K562 (cell line): ENCODE data around the gene DLK2. TPM values are rescaled to one million over a fixed set of nuclear protein-coding genes. Genes with fewer than 3 reads are reported as not detected.

Experiments used
- CBX1 ChIP-seq: sonication (generic); IDR thresholded peaks from 2 replicates; pipeline ENCODE4 v1.6.1; 2016; ENCODE audit warnings: antibody characterized with exemption, low read depth, mild to moderate bottlenecking
- CREM ChIP-seq: IDR thresholded peaks from 2 replicates; pipeline ENCODE4 v1.6.1; 2014; ENCODE audit warnings: antibody characterized with exemption, low read depth
- POLR2AphosphoS2 ChIP-seq: IDR thresholded peaks from 2 replicates; pipeline ENCODE4 v1.6.1; 2012; ENCODE audit warnings: low read length, improper control_type of control experiment
- polyA plus RNA-seq, 8 experiments: library from polyadenylated mRNA; depleted of rRNA in 4 of 8; stranded (reverse) in 5 of 8; unstranded in 3 of 8; fragments of >200 nt; fragmentation: Nextera tagmentation in 2 of 8; fragmentation: Illumina TruSeq in 1 of 8; extraction: Ambion mirVana in 2 of 8; extraction: Trizol in 1 of 8; gene quantifications; 2 replicates each; pipeline versions ENCODE4 v1.2.1 to v1.2.3, GENCODE V29; 2011 to 2014; ENCODE audit warnings: inconsistent platforms in 1 of 8, missing spikeins in 1 of 8
- total RNA-seq, 7 experiments: library from RNA; depleted of rRNA in 6 of 7; stranded (reverse); fragments of >200 nt in 6 of 7; fragmentation: Illumina TruSeq in 2 of 7; extraction: Trizol in 2 of 7; gene quantifications; 2 replicates each; pipeline versions ENCODE4 v1.2.1 to v1.2.3, GENCODE V29; 2011 to 2021; ENCODE audit warnings: low replicate concordance in 1 of 7
- TF ChIP-seq, protein P1 (sequence below), 2 experiments: fragments of 450-650 bp in 1 of 2; sonication (generic) in 1 of 2; formaldehyde crosslinking in 1 of 2; IDR thresholded peaks; 2 replicates each; pipeline versions ENCODE4 v1.7.1 to v1.9.0; 2016 to 2022; ENCODE audit warnings: inconsistent platforms in 1 of 2, mild to moderate bottlenecking in 1 of 2, missing genetic modification reagents in 1 of 2
- TF ChIP-seq, protein P2 (sequence below): sonication (generic); formaldehyde crosslinking; IDR thresholded peaks from 2 replicates; pipeline ENCODE4 v1.8.1; 2023; ENCODE audit warnings: missing genetic modification reagents, mild to moderate bottlenecking, borderline replicate concordance

The DLK2 gene
- total and polyA plus RNA-seq, 9 of the 15 experiments (the other 6 are each of a cell fraction or from before 2014, with no cell fraction given) = 0.11 to 0.53 (median 0.29) TPM; not detected in 3

DNA sequence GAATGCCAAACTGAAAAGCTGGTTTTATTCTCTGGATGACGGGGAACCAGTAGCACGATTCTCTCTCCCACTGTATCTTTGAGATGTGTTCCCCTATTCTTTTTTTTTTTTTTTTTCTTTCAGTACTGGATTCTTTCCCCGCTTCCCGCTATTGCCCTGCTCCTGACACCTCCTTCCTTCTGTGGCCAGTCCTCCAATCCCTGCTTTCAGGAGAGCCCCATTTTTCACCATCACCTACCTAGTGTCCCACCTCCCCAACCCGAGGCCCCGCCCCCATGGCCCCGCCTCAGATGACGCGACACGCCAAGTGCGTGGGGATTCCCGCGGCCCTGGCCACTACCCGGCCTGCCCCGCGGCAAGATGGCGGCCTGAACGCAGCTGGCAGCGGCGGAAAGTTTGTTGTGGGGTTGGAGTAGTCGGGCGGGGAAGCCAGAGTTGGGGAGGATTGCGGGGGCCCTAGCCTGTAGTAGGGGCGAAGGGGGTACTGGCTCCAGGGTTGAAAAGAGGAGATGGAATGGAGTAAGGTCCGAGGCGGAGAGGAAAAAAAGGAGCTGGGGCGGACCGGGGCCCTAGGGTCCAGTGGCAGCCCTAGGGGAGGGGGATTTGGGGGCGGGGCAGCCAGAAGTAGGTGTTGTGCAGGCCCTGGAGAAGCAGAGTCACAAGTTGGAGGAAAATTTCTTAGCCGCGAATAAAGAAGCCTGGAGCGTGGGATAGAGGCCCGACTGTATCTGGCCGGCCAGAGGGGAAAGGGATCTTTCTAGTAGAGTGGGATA is 22.1 kb upstream of the DLK2 start, which contains the start of gene TJAP1 (continued):
- TF ChIP-seq, protein P1, sequence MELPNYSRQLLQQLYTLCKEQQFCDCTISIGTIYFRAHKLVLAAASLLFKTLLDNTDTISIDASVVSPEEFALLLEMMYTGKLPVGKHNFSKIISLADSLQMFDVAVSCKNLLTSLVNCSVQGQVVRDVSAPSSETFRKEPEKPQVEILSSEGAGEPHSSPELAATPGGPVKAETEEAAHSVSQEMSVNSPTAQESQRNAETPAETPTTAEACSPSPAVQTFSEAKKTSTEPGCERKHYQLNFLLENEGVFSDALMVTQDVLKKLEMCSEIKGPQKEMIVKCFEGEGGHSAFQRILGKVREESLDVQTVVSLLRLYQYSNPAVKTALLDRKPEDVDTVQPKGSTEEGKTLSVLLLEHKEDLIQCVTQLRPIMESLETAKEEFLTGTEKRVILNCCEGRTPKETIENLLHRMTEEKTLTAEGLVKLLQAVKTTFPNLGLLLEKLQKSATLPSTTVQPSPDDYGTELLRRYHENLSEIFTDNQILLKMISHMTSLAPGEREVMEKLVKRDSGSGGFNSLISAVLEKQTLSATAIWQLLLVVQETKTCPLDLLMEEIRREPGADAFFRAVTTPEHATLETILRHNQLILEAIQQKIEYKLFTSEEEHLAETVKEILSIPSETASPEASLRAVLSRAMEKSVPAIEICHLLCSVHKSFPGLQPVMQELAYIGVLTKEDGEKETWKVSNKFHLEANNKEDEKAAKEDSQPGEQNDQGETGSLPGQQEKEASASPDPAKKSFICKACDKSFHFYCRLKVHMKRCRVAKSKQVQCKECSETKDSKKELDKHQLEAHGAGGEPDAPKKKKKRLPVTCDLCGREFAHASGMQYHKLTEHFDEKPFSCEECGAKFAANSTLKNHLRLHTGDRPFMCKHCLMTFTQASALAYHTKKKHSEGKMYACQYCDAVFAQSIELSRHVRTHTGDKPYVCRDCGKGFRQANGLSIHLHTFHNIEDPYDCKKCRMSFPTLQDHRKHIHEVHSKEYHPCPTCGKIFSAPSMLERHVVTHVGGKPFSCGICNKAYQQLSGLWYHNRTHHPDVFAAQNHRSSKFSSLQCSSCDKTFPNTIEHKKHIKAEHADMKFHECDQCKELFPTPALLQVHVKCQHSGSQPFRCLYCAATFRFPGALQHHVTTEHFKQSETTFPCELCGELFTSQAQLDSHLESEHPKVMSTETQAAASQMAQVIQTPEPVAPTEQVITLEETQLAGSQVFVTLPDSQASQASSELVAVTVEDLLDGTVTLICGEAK (IDR thresholded peaks at IDR 0.05) = no peak
- TF ChIP-seq, protein P1 (CRISPR knock-in tag; IDR thresholded peaks at IDR 0.05) = no peak
- TF ChIP-seq, protein P2, sequence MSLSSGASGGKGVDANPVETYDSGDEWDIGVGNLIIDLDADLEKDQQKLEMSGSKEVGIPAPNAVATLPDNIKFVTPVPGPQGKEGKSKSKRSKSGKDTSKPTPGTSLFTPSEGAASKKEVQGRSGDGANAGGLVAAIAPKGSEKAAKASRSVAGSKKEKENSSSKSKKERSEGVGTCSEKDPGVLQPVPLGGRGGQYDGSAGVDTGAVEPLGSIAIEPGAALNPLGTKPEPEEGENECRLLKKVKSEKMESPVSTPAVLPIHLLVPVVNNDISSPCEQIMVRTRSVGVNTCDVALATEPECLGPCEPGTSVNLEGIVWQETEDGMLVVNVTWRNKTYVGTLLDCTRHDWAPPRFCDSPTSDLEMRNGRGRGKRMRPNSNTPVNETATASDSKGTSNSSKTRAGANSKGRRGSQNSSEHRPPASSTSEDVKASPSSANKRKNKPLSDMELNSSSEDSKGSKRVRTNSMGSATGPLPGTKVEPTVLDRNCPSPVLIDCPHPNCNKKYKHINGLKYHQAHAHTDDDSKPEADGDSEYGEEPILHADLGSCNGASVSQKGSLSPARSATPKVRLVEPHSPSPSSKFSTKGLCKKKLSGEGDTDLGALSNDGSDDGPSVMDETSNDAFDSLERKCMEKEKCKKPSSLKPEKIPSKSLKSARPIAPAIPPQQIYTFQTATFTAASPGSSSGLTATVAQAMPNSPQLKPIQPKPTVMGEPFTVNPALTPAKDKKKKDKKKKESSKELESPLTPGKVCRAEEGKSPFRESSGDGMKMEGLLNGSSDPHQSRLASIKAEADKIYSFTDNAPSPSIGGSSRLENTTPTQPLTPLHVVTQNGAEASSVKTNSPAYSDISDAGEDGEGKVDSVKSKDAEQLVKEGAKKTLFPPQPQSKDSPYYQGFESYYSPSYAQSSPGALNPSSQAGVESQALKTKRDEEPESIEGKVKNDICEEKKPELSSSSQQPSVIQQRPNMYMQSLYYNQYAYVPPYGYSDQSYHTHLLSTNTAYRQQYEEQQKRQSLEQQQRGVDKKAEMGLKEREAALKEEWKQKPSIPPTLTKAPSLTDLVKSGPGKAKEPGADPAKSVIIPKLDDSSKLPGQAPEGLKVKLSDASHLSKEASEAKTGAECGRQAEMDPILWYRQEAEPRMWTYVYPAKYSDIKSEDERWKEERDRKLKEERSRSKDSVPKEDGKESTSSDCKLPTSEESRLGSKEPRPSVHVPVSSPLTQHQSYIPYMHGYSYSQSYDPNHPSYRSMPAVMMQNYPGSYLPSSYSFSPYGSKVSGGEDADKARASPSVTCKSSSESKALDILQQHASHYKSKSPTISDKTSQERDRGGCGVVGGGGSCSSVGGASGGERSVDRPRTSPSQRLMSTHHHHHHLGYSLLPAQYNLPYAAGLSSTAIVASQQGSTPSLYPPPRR (CRISPR knock-in tag) = no peak
- TF ChIP-seq POLR2AphosphoS2 = peak; percentile 74; the same call in 1 of the 2 replicates
- TF ChIP-seq CREM = peak; percentile 93
- TF ChIP-seq CBX1 = peak; percentile 85; the same call in 1 of the 2 replicates
